ENCODE results near the gene TMEM204. TPM values are rescaled to one million over a fixed set of nuclear protein-coding genes. Genes with fewer than 3 reads are reported as not detected.
A peak's percentile ranks its signal among the peaks of the same experiment; 100 is the strongest.

TMEM204 gene
- total RNA-seq, 4 donors from 2014 or later, result 28.6 to 48.2 (median 36.6) TPM

DNA sequence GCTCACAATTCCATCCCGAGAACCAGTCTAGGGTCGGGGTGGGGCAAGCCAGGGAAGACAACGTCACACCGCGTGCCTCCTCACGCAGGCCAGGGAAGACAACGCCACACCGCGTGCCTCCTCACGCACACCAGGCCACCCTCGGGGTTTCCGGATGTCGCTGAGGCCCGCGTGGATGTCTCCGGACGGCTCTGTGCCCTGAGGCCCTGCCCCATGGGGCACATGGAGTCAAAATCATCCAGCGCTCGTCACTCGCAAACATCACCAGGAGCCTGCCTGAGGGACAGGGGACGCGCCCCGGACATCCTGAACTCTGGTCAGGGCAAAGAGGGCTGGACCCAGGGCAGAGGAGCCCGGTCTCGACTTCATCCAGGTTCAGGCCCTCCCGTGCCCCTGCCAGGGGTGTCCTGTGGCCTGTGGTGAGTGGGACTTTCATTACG is 3.7 kb downstream of the TMEM204 start:
- no peak for ATAC-seq
- Histone ChIP-seq H3K36me3 (peaks cover 0 to 72% of the 10 kb centered on the region in 2 donors), H3K4me1 (peaks cover 0 to 88% (median 21%) of the 10 kb centered on the region in 3 donors), H3K27ac (peak overlapping the region in 3 of 4 donors; percentile 83 to 92 (median 90)), H3K27me3 (no peaks in the 10 kb centered on the region), H3K4me3 (peak overlapping the region in 1 of 2 donors; percentile 67), H3K9me3 (no peaks in the 10 kb centered on the region)
- TF ChIP-seq POLR2A (IDR thresholded peaks at IDR 0.05), result no peak
- no peak for TF ChIP-seq POLR2AphosphoS5 (IDR thresholded peaks at IDR 0.05)
- TF ChIP-seq, protein P1, sequence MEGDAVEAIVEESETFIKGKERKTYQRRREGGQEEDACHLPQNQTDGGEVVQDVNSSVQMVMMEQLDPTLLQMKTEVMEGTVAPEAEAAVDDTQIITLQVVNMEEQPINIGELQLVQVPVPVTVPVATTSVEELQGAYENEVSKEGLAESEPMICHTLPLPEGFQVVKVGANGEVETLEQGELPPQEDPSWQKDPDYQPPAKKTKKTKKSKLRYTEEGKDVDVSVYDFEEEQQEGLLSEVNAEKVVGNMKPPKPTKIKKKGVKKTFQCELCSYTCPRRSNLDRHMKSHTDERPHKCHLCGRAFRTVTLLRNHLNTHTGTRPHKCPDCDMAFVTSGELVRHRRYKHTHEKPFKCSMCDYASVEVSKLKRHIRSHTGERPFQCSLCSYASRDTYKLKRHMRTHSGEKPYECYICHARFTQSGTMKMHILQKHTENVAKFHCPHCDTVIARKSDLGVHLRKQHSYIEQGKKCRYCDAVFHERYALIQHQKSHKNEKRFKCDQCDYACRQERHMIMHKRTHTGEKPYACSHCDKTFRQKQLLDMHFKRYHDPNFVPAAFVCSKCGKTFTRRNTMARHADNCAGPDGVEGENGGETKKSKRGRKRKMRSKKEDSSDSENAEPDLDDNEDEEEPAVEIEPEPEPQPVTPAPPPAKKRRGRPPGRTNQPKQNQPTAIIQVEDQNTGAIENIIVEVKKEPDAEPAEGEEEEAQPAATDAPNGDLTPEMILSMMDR (IDR thresholded peaks at IDR 0.05), result no peak
- WGBS, 2 donors (ENCODE audit: low coverage in 1 of 2), result 83 to 100% methylated on average over 1 of the region's 27 CpGs

DNA sequence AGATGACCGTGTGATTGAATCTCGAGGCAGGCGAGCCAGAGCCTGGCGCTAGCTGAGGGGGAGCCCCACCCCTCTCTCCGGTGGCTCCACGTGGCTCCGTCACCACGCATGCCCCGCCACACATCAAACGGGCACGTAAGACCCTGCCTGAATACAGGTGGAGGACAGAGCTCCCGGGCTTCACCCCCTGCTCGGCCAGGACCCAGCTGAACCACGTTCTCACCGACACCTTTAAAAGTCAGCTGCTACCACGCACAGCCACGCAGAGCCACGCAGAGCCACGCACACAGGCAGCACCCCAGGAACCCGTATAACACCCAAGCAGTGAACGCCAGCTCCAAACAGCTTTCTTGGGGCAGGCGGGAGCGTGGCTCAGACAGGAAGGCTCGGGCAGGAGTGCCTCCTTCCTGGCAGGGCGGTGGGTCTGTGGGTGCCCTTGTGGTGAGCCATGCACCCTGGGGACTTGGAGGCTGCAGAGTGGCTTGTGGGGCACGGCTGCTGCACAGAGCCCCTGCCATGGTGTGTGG is 4.4 kb downstream of the TMEM204 start:
- TF ChIP-seq EP300 (IDR thresholded peaks at IDR 0.05) (no peak), POLR2A (IDR thresholded peaks at IDR 0.05) (no peak), POLR2AphosphoS5 (IDR thresholded peaks at IDR 0.05) (no peak)
- TF ChIP-seq, protein P1 (IDR thresholded peaks at IDR 0.05), result no peak
- Histone ChIP-seq H3K4me1 (peaks cover 0 to 88% (median 18%) of the 10 kb centered on the region in 3 donors), H3K27ac (peak overlapping the region in 3 of 4 donors; percentile 83 to 92 (median 90)), H3K9me3 (no peaks in the 10 kb centered on the region), H3K36me3 (peaks cover 0 to 79% of the 10 kb centered on the region in 2 donors), H3K4me3 (peak overlapping the region in 1 of 2 donors; percentile 67), H3K27me3 (no peaks in the 10 kb centered on the region)
- ATAC-seq, result no peak
- 91% methylated on average over 8 of the region's 26 CpGs; no CpG with 5 or more reads in 1 of the 2 donors for WGBS, 2 donors (ENCODE audit: low coverage in 1 of 2)

DNA sequence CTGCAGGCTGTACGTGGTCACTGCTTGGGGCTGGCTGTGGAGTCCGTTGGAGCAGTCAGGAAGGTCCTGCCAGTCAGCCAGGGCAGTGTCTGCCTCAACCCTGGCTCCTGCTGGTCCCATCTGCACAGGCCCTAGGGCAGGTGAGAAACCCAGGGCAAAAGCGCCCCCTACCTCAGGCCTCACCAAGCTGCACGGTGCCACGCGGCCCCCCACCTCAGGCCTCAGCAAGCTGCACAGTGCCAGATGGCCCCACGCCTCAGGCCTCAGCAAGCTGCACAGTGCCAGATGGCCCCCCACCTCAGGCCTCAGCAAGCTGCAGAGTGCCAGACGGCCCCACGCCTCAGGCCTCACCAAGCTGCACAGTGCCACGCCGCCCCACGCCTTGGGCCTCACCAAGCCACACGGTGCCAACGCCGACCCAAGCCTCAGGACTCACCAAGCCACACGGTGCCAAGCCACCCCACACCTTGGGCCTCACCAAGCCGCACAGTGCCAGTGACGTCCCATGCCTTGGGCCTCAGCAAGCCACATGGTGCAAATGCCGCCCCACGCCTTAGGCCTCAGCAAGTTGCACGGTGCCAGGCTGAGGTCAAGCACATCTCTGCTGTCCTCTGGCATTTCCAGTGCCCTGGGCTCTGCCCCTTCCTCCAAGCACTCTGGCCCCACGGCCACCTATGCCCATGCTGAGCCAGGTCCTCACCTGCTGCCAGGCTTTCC is 5.5 kb downstream of the TMEM204 start:
- peaks cover 0 to 89% (median 15%) of the 10 kb centered on the region in 3 donors for H3K4me1 ChIP-seq
- H3K27ac ChIP-seq, result peak overlapping the region in 2 of 4 donors; percentile 90
- 83 to 85% methylated on average over 1 to 4 of the region's 22 CpGs for WGBS, 2 donors (ENCODE audit: low coverage in 1 of 2)
- no peak for TF ChIP-seq POLR2AphosphoS5 (IDR thresholded peaks at IDR 0.05)
- TF ChIP-seq, protein P1 (IDR thresholded peaks at IDR 0.05), result no peak
- no peak for TF ChIP-seq EP300 (IDR thresholded peaks at IDR 0.05)
- no peak for TF ChIP-seq POLR2A (IDR thresholded peaks at IDR 0.05)
- ATAC-seq, result no peak
- H3K4me3 ChIP-seq, result peak overlapping the region in 1 of 2 donors; percentile 67
- no peaks in the 10 kb centered on the region for H3K9me3 ChIP-seq
- peaks cover 0 to 87% of the 10 kb centered on the region in 2 donors for H3K36me3 ChIP-seq
- no peaks in the 10 kb centered on the region for H3K27me3 ChIP-seq

DNA sequence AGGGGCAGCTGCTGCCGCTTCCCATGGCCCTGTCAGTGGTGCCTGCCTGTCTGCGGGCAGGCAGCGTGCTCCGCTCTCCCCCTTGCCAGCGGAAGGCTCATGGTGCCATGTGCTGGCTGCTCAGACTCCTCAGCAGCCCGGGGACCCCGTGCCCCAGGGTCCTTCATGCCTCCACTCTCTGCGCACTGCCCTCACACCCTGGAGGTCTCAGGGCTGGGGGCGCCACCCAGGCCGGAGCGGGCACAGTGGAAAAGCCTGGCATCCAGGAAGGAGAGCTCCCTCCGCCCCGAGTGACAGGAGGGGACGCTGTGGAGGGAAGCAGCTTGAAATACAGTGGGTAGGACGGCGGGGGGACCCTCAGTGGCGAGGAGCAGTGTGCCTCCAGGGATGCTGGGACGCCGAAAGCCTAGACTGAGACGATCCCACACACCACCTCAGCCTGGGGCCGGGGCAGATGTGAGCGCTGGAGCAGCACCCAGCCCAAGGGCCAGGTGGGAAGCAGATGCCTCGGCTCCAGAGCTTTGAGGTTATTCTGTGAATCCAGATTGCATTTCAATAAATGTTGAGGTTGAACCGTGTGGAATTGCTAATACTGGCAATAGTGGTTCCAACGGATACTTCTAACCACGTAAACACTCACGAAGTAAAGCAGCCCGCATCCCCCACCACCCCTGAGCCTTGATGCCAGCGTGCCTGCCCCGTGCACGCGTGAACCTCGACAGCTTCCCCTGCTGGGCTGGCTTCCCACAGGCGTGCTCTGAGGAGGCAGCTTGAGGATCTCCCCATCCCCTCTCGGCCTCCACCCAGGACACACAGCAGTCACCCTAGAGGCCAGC is 6.5 kb downstream of the TMEM204 start:
- no peaks in the 10 kb centered on the region for H3K27me3 ChIP-seq
- no peaks in the 10 kb centered on the region for H3K9me3 ChIP-seq
- WGBS, 2 donors (ENCODE audit: low coverage in 1 of 2), result 87 to 89% methylated on average over 8 to 11 of the region's 35 CpGs
- ATAC-seq, result no peak
- H3K27ac ChIP-seq, result peak overlapping the region in 2 of 4 donors; percentile 14 to 90
- TF ChIP-seq POLR2A (IDR thresholded peaks at IDR 0.05) (no peak), EP300 (IDR thresholded peaks at IDR 0.05) (no peak), POLR2AphosphoS5 (IDR thresholded peaks at IDR 0.05) (no peak)
- no peak overlapping the region for H3K4me3 ChIP-seq
- peaks cover 0 to 87% of the 10 kb centered on the region in 2 donors for H3K36me3 ChIP-seq
- peaks cover 0 to 99% (median 22%) of the 10 kb centered on the region in 3 donors for H3K4me1 ChIP-seq

DNA sequence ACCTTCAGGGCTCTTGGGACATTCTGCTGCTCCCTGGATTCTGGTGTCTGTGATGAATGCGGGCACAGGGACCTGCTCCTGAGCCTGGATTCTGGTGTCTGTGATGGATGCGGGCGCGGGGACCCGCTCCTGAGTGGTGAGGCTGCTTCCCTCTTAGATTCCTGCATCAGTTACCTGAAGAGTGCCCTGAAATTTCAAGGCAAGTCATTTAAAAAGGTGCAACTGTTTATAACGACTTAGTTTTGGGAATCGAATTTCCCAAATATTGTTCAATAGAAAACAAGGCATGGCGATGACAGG is 7.0 kb downstream of the TMEM204 start:
- ATAC-seq, result no peak
- Histone ChIP-seq H3K36me3 (peaks cover 0 to 81% of the 10 kb centered on the region in 2 donors), H3K4me1 (peaks cover 0 to 99% (median 26%) of the 10 kb centered on the region in 3 donors), H3K27me3 (no peaks in the 10 kb centered on the region), H3K9me3 (no peaks in the 10 kb centered on the region), H3K4me3 (no peak overlapping the region), H3K27ac (peak overlapping the region in 1 of 4 donors; percentile 90)
- TF ChIP-seq EP300 (IDR thresholded peaks at IDR 0.05) (no peak), POLR2AphosphoS5 (IDR thresholded peaks at IDR 0.05) (no peak), POLR2A (IDR thresholded peaks at IDR 0.05) (no peak)
- TF ChIP-seq, protein P1 (IDR thresholded peaks at IDR 0.05), result no peak
- no CpG with 5 or more reads among the region's 8 CpGs for WGBS, 2 donors (ENCODE audit: low coverage in 1 of 2)
